HepG2 (cell line): ENCODE data around the gene AASDHPPT. TPM values are rescaled to one million over a fixed set of nuclear protein-coding genes. Genes with fewer than 3 reads are reported as not detected.

Source experiments
- AGO2 ChIP-seq: fragments of 200-400 bp; formaldehyde crosslinking; optimal IDR thresholded peaks from 2 replicates; pipeline ENCODE3; 2017; ENCODE audit warnings: mild to moderate bottlenecking, low read depth, low read length, moderate library complexity
- DNMT1 ChIP-seq: sonication (generic); formaldehyde crosslinking; IDR thresholded peaks from 2 replicates; pipeline ENCODE4 v1.5.1; 2020; ENCODE audit warnings: mild to moderate bottlenecking, missing genetic modification reagents
- FOXO4 ChIP-seq: sonication (generic); formaldehyde crosslinking; conservative IDR thresholded peaks from 2 replicates; pipeline ENCODE4 v1.8.1; 2023; ENCODE audit warnings: missing genetic modification reagents
- GABPB1 ChIP-seq: IDR thresholded peaks from 2 replicates; pipeline ENCODE4 v1.6.1; 2016; ENCODE audit warnings: mild to moderate bottlenecking, missing genetic modification reagents, moderate library complexity, missing compliant biosample characterization
- HDAC1 ChIP-seq: sonication (generic); formaldehyde crosslinking; IDR thresholded peaks from 2 replicates; pipeline ENCODE4 v1.5.1; 2020; ENCODE audit warnings: mild to moderate bottlenecking, missing genetic modification reagents
- HES4 ChIP-seq: sonication (generic); formaldehyde crosslinking; IDR thresholded peaks from 2 replicates; pipeline ENCODE4 v1.9.0; 2021; ENCODE audit warnings: mild to moderate bottlenecking, missing genetic modification reagents, borderline replicate concordance
- HMG20B ChIP-seq: conservative IDR thresholded peaks from 2 replicates; pipeline ENCODE4 v1.6.1; 2016; ENCODE audit warnings: missing genetic modification reagents, missing compliant biosample characterization
- HNRNPLL ChIP-seq: fragments of 200-400 bp; formaldehyde crosslinking; IDR thresholded peaks from 2 replicates; pipeline ENCODE4 v1.6.1; 2017; ENCODE audit warnings: mild to moderate bottlenecking, low read depth, low read length; ENCODE audit not compliant: poor library complexity, severe bottlenecking
- JARID2 ChIP-seq: sonication (generic); formaldehyde crosslinking; IDR thresholded peaks from 2 replicates; pipeline ENCODE4 v1.8.1; 2023; ENCODE audit warnings: missing genetic modification reagents, inconsistent platforms; ENCODE audit not compliant: insufficient replicate concordance
- KDM1A ChIP-seq: IDR thresholded peaks from 2 replicates; pipeline ENCODE4 v1.6.1; 2016; ENCODE audit warnings: missing compliant biosample characterization
- KMT2A ChIP-seq: sonication (generic); formaldehyde crosslinking; IDR thresholded peaks from 2 replicates; pipeline ENCODE4 v1.4.0; 2020; ENCODE audit warnings: missing genetic modification reagents
- NR2F2 ChIP-seq: IDR thresholded peaks from 2 replicates; pipeline ENCODE4 v1.6.1; 2012; ENCODE audit warnings: low read depth, inconsistent platforms, borderline replicate concordance
- PAX8 ChIP-seq: sonication (generic); formaldehyde crosslinking; IDR thresholded peaks from 2 replicates; pipeline ENCODE4 v1.8.0; 2022; ENCODE audit warnings: mild to moderate bottlenecking, missing genetic modification reagents, borderline replicate concordance
- RORA ChIP-seq: sonication (generic); formaldehyde crosslinking; IDR thresholded peaks from 2 replicates; pipeline ENCODE4 v1.5.0; 2020; ENCODE audit warnings: mild to moderate bottlenecking, missing genetic modification reagents, moderate library complexity
- SP1 ChIP-seq, 2 experiments: fragments of 450-650 bp in 1 of 2; sonication (generic) in 1 of 2; formaldehyde crosslinking in 1 of 2; IDR thresholded peaks; 2 replicates each; pipeline versions ENCODE4 v1.4.0 to v1.6.1; 2016 to 2020; ENCODE audit warnings: missing genetic modification reagents in 1 of 2
- SRSF4 ChIP-seq: fragments of 200-400 bp; formaldehyde crosslinking; IDR thresholded peaks from one replicate; pipeline ENCODE4 v1.6.1; 2018; ENCODE audit warnings: mild to moderate bottlenecking, low read depth, low read length, moderate library complexity; ENCODE audit not compliant: poor library complexity, severe bottlenecking
- SUZ12 ChIP-seq: fragments of 150-350 bp; IDR thresholded peaks from 2 replicates; pipeline ENCODE4 v1.6.1; 2014; ENCODE audit warnings: low read depth, low read length
- TOE1 ChIP-seq: sonication (generic); formaldehyde crosslinking; IDR thresholded peaks from 2 replicates; pipeline ENCODE4 v1.4.0; 2020; ENCODE audit warnings: mild to moderate bottlenecking, missing genetic modification reagents
- ZBTB49 ChIP-seq: sonication (generic); formaldehyde crosslinking; IDR thresholded peaks from 2 replicates; pipeline ENCODE4 v1.4.0; 2020; ENCODE audit warnings: missing genetic modification reagents, borderline replicate concordance
- ZNF143 ChIP-seq: sonication (generic); formaldehyde crosslinking; IDR thresholded peaks from 2 replicates; pipeline ENCODE4 v1.4.0; 2020; ENCODE audit warnings: missing genetic modification reagents
- ZNF205 ChIP-seq: IDR thresholded peaks from 2 replicates; pipeline ENCODE4 v1.6.1; 2018; ENCODE audit warnings: missing biosample characterization, missing genetic modification reagents
- ZNF317 ChIP-seq: sonication (generic); formaldehyde crosslinking; IDR thresholded peaks from 2 replicates; pipeline ENCODE4 v1.5.0; 2020; ENCODE audit warnings: mild to moderate bottlenecking, missing genetic modification reagents
- ZNF451 ChIP-seq: sonication (generic); formaldehyde crosslinking; IDR thresholded peaks from 2 replicates; pipeline ENCODE4 v1.5.0; 2020; ENCODE audit warnings: mild to moderate bottlenecking, missing genetic modification reagents
- ZNF501 ChIP-seq: sonication (generic); formaldehyde crosslinking; IDR thresholded peaks from 2 replicates; pipeline ENCODE4 v1.5.1; 2020; ENCODE audit warnings: mild to moderate bottlenecking, moderate library complexity, missing genetic modification reagents
- ZNF543 ChIP-seq: sonication (generic); formaldehyde crosslinking; IDR thresholded peaks from 2 replicates; pipeline ENCODE4 v1.4.0; 2020; ENCODE audit warnings: mild to moderate bottlenecking, missing genetic modification reagents
- ZNF605 ChIP-seq: sonication (generic); formaldehyde crosslinking; IDR thresholded peaks from 2 replicates; pipeline ENCODE4 v1.8.0; 2022; ENCODE audit warnings: mild to moderate bottlenecking, missing genetic modification reagents
- ZNF615 ChIP-seq: sonication (generic); formaldehyde crosslinking; IDR thresholded peaks from 2 replicates; pipeline ENCODE4 v1.5.0; 2020; ENCODE audit warnings: mild to moderate bottlenecking, missing genetic modification reagents, borderline replicate concordance
- polyA plus RNA-seq, 8 experiments: library from polyadenylated mRNA; depleted of rRNA in 3 of 8; stranded (reverse) in 7 of 8; unstranded in 1 of 8; fragments of >200 nt; fragmentation: Illumina TruSeq in 4 of 8; extraction: Trizol in 4 of 8; gene quantifications; 2 replicates each; pipeline versions ENCODE4 v1.2.1 to v1.2.3, GENCODE V29; 2011 to 2016; ENCODE audit warnings: low read depth in 4 of 8, missing spikeins in 1 of 8, mixed read lengths in 1 of 8; ENCODE audit not compliant: insufficient read depth in 1 of 8
- total RNA-seq, 5 experiments: library from RNA; depleted of rRNA; stranded (reverse); fragments of >200 nt; fragmentation: Illumina TruSeq; extraction: Trizol; gene quantifications; 2 replicates each; pipeline ENCODE4 v1.2.3, GENCODE V29; 2016; ENCODE audit warnings: low read depth in 1 of 5

Gene AASDHPPT
- total and polyA plus RNA-seq, 2 of the 13 experiments (the other 11 are each of a cell fraction or from before 2014, with no cell fraction given): 20.2 to 43.7 TPM

- TF ChIP-seq SP1 (IDR thresholded peaks at IDR 0.05) (no peak), SP1 (CRISPR knock-in tag; IDR thresholded peaks at IDR 0.05) (peak; percentile 67), HNRNPLL (peak; percentile 81), AGO2 (peak; percentile 84), ZNF317 (CRISPR knock-in tag) (peak; percentile 66; the same call in 1 of the 2 replicates), HDAC1 (peak; percentile 78), KDM1A (CRISPR knock-in tag) (no peak), TOE1 (CRISPR knock-in tag) (no peak), KMT2A (CRISPR knock-in tag) (peak; percentile 74), ZNF501 (CRISPR knock-in tag) (peak; percentile 70; the same call in 1 of the 2 replicates), HES4 (CRISPR knock-in tag) (peak; percentile 87; the same call in 1 of the 2 replicates), ZBTB49 (CRISPR knock-in tag) (no peak), ZNF615 (CRISPR knock-in tag) (0 out of 2 replicates have a peak, but pooled peaks have one; percentile 40), JARID2 (CRISPR knock-in tag) (peak; percentile 44), ZNF605 (CRISPR knock-in tag) (peak; percentile 26; the same call in 1 of the 2 replicates), ZNF205 (CRISPR knock-in tag) (peak; percentile 50; the same call in 1 of the 2 replicates), ZNF143 (CRISPR knock-in tag) (peak; percentile 49; the same call in 1 of the 2 replicates), SRSF4 (no peak), RORA (CRISPR knock-in tag) (peak; percentile 68; the same call in 1 of the 2 replicates), ZNF451 (peak; percentile 63; the same call in 1 of the 2 replicates), PAX8 (CRISPR knock-in tag) (peak; percentile 84; the same call in 1 of the 2 replicates), ZNF543 (CRISPR knock-in tag) (0 out of 2 replicates have a peak, but pooled peaks have one; percentile 71), HMG20B (CRISPR knock-in tag) (0 out of 2 replicates have a peak, but pooled peaks have one; percentile 17), NR2F2 (no peak), GABPB1 (peak; percentile 69; the same call in 1 of the 2 replicates), SUZ12 (no peak), FOXO4 (CRISPR knock-in tag) (0 out of 2 replicates have a peak, but pooled peaks have one; percentile 78), DNMT1 (CRISPR knock-in tag) (peak; percentile 95)
Observed at GRCh38 chr11:106077609-106078455, at the start of gene AASDHPPT (continued).
